HG02970 (cell line): ENCODE data around the gene STUB1.

Experiments used
- ATAC-seq: cut with Tn5 transposase; IDR thresholded peaks from one replicate; pipeline ENCODE4 v1.9.1; 2021; ENCODE audit warnings: mild to moderate bottlenecking, moderate library complexity, moderate number of reproducible peaks; ENCODE audit not compliant: unreplicated experiment, low FRiP score

STUB1 gene

GRCh38 chr16:721765-722540 is 41.7 kb downstream of the STUB1 start:
- ATAC-seq: no peak

GRCh38 chr16:722835-723633 is 42.8 kb downstream of the STUB1 start:
- ATAC-seq: no peak

- ATAC-seq: no peak
These were observed 43.5 kb downstream of the STUB1 start for GRCh38 chr16:723695-724094.

GRCh38 chr16:724188-725040 is 44.2 kb downstream of the STUB1 start:
- no peak for ATAC-seq

- ATAC-seq: no peak
These were observed 44.8 kb downstream of the STUB1 start for GRCh38 chr16:725041-725376.

- no peak for ATAC-seq
These were observed 45.4 kb downstream of the STUB1 start for GRCh38 chr16:725463-726187.

GRCh38 chr16:726188-726437 is 45.9 kb downstream of the STUB1 start:
- no peak for ATAC-seq

GRCh38 chr16:726438-727290 is 46.5 kb downstream of the STUB1 start, which contains the start of the genes CCDC78 and HAGHL:
CCDC78 (minus strand) TSS chr16:726443; CDS start chr16:726367, 76 bp downstream.
HAGHL (plus strand) TSS chr16:727106; CDS start chr16:727510, 404 bp downstream.
- no peak for ATAC-seq

GRCh38 chr16:727291-727977 is 47.2 kb downstream of the STUB1 start:
- ATAC-seq: no peak

- no peak for ATAC-seq
These were observed 48.1 kb downstream of the STUB1 start for GRCh38 chr16:728131-728889.

GRCh38 chr16:728890-729744 is 48.9 kb downstream of the STUB1 start:
- ATAC-seq: no peak

- ATAC-seq: no peak
These were observed 49.8 kb downstream of the STUB1 start for GRCh38 chr16:729768-730665.

GRCh38 chr16:730666-731509 is 50.7 kb downstream of the STUB1 start:
- no peak for ATAC-seq

GRCh38 chr16:732332-732731 is 52.1 kb downstream of the STUB1 start:
- ATAC-seq: no peak
